Measurements from ENCODE around the gene MT1HL1.

DNA sequence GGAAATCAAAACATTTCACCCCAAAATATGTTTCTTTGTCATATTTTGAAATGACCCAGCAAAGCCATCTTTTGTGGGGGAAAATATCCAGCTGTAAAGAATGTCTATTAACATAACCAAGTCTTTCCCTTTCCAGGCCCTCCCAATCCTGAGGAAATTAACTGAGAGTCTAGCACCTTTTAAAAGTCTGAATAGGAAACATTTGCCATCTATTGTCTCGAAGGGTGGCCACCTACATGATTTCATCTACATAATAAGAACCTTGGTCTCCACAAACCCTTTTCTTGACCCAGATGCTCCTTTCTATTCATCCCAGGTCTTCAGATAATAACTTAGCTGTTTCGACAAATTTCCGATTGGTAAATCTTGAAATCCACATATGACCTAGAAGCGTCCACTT lies 5.4 kb upstream of the MT1HL1 start:
- TF ChIP-seq, protein P1, sequence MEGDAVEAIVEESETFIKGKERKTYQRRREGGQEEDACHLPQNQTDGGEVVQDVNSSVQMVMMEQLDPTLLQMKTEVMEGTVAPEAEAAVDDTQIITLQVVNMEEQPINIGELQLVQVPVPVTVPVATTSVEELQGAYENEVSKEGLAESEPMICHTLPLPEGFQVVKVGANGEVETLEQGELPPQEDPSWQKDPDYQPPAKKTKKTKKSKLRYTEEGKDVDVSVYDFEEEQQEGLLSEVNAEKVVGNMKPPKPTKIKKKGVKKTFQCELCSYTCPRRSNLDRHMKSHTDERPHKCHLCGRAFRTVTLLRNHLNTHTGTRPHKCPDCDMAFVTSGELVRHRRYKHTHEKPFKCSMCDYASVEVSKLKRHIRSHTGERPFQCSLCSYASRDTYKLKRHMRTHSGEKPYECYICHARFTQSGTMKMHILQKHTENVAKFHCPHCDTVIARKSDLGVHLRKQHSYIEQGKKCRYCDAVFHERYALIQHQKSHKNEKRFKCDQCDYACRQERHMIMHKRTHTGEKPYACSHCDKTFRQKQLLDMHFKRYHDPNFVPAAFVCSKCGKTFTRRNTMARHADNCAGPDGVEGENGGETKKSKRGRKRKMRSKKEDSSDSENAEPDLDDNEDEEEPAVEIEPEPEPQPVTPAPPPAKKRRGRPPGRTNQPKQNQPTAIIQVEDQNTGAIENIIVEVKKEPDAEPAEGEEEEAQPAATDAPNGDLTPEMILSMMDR (IDR thresholded peaks at IDR 0.05; ENCODE audit: low read depth, low read length), result no peak
- TF ChIP-seq POLR2A (IDR thresholded peaks at IDR 0.05; ENCODE audit: extremely low read depth, insufficient read length) (no peak), MYC (IDR thresholded peaks at IDR 0.05; ENCODE audit: low read depth, low read length) (no peak)
- TF ChIP-seq, protein P2, sequence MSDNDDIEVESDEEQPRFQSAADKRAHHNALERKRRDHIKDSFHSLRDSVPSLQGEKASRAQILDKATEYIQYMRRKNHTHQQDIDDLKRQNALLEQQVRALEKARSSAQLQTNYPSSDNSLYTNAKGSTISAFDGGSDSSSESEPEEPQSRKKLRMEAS (IDR thresholded peaks at IDR 0.05; ENCODE audit: low read depth, low read length), result no peak

Measured in NB4 (cell line).